ENCODE data around the gene EGFL6. TPM values are rescaled to one million over a fixed set of nuclear protein-coding genes. Genes with fewer than 3 reads are reported as not detected.
"Not testable (repeated sequence)": the region's sequence is repeated elsewhere in the genome, so short reads cannot be mapped to it uniquely, and the experiment has no call there.

Gene EGFL6
- total and polyA plus RNA-seq, 5 experiments from 2014 or later, result not detected

- ATAC-seq (no peak), DNase-seq (no peak)
- POLR2A ChIA-PET, result no interaction called here
- no peak overlapping the region for H3K4me3 Mint-ChIP-seq
- no peaks in the 10 kb centered on the region for H3K36me3 Mint-ChIP-seq
- H3K4me1 Mint-ChIP-seq, result no peaks in the 10 kb centered on the region
- no peaks in the 10 kb centered on the region for H3K27me3 Mint-ChIP-seq
- peaks cover 0 to 4% (median 0%) of the 10 kb centered on the region in 9 donors for H3K9me3 Mint-ChIP-seq
- H3K27ac Mint-ChIP-seq, result no peak overlapping the region
Observed at GRCh38 chrX:13599491-13599890, 30.1 kb downstream of the EGFL6 start.

DNA sequence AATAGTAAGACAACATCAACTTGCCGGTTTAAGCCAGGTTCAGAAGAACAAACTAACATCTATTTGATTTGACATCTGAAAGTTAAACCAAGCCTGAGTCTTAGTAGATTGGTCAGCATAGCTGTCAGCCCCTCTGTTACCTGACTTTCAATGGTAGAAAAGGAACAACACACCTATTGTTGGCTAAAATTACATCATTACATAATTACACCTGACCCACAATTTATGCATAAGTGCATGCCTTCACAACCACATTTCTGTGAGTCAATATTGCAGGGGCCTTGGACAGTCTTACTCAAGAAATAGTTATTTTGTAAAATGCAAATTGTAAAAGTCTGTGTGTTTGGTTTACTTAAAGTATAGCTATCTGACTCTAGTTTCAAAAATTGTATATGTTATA, 36.2 kb downstream of the EGFL6 start:
- Mint-ChIP-seq H3K4me1 (no peaks in the 10 kb centered on the region), H3K36me3 (peaks cover 0 to 3% (median 0%) of the 10 kb centered on the region in 3 donors), H3K27ac (no peak overlapping the region), H3K4me3 (no peak overlapping the region), H3K27me3 (no peaks in the 10 kb centered on the region), H3K9me3 (peaks cover 0 to 4% (median 0%) of the 10 kb centered on the region in 9 donors)
- ATAC-seq (no peak), DNase-seq (no peak)
- POLR2A ChIA-PET, result no interaction called here

GRCh38 chrX:13607331-13607995, 38.1 kb downstream of the EGFL6 start:
- Mint-ChIP-seq H3K36me3 (peaks cover 0 to 3% (median 0%) of the 10 kb centered on the region in 3 donors), H3K9me3 (peaks cover 0 to 2% (median 0%) of the 10 kb centered on the region in 9 donors), H3K4me1 (no peaks in the 10 kb centered on the region), H3K4me3 (no peak overlapping the region), H3K27ac (no peak overlapping the region), H3K27me3 (no peaks in the 10 kb centered on the region)
- POLR2A ChIA-PET, result no interaction called here
- DNase-seq (no peak), ATAC-seq (no peak)

GRCh38 chrX:13607996-13608365, 38.6 kb downstream of the EGFL6 start:
- H3K4me1 Mint-ChIP-seq, result no peaks in the 10 kb centered on the region
- H3K36me3 Mint-ChIP-seq, result peaks cover 0 to 3% (median 0%) of the 10 kb centered on the region in 3 donors
- peaks cover 0 to 2% (median 0%) of the 10 kb centered on the region in 9 donors for H3K9me3 Mint-ChIP-seq
- DNase-seq, result no peak
- no peak for ATAC-seq
- no peak overlapping the region for H3K4me3 Mint-ChIP-seq
- H3K27ac Mint-ChIP-seq, result no peak overlapping the region
- no peaks in the 10 kb centered on the region for H3K27me3 Mint-ChIP-seq
- POLR2A ChIA-PET, result no interaction called here

- Mint-ChIP-seq H3K36me3 (peaks cover 0 to 3% (median 0%) of the 10 kb centered on the region in 3 donors), H3K27me3 (no peaks in the 10 kb centered on the region), H3K4me3 (no peak overlapping the region), H3K27ac (no peak overlapping the region), H3K4me1 (peaks cover 0 to 2% (median 0%) of the 10 kb centered on the region in 4 donors), H3K9me3 (peaks cover 0 to 2% (median 0%) of the 10 kb centered on the region in 9 donors)
- POLR2A ChIA-PET, result no interaction called here
- ATAC-seq (no peak), DNase-seq (no peak)
Observed at GRCh38 chrX:13614154-13614553, 44.8 kb downstream of the EGFL6 start.

DNA sequence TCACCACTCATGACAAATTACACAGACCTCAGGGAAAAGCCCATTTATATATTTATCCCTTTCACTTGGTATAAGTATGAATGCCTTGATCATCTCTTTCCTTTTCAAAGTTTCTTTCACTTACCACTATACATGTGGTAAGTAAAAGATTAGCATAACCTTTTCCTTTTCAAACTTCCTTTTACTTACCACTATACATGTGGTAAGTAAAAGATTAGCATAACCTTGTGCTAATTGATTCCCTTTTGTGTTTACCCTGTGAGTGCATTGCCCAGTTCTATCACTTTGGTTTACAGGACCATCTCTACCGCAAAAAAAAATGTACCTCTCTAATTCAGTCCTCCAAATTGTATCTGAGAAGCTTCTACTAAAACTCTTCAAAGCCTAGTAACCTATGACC, 50.8 kb downstream of the EGFL6 start:
- no peak for ATAC-seq
- Mint-ChIP-seq H3K27ac (peak overlapping the region in 1 of 10 donors; percentile 6), H3K9me3 (peaks cover 0 to 11% (median 0%) of the 10 kb centered on the region in 9 donors), H3K36me3 (no peaks in the 10 kb centered on the region), H3K4me3 (no peak overlapping the region), H3K27me3 (no peaks in the 10 kb centered on the region), H3K4me1 (peaks cover 0 to 2% (median 0%) of the 10 kb centered on the region in 4 donors)
- POLR2A ChIA-PET, result no interaction called here
- DNase-seq, result no peak

GRCh38 chrX:13622401-13622964, 53.1 kb downstream of the EGFL6 start:
- Mint-ChIP-seq H3K9me3 (peaks cover 0 to 11% (median 0%) of the 10 kb centered on the region in 9 donors), H3K27me3 (no peaks in the 10 kb centered on the region), H3K36me3 (no peaks in the 10 kb centered on the region), H3K4me1 (peaks cover 0 to 2% (median 0%) of the 10 kb centered on the region in 4 donors), H3K4me3 (no peak overlapping the region), H3K27ac (no peak overlapping the region)
- POLR2A ChIA-PET, result no interaction called here
- DNase-seq (no peak), ATAC-seq (no peak)

DNA sequence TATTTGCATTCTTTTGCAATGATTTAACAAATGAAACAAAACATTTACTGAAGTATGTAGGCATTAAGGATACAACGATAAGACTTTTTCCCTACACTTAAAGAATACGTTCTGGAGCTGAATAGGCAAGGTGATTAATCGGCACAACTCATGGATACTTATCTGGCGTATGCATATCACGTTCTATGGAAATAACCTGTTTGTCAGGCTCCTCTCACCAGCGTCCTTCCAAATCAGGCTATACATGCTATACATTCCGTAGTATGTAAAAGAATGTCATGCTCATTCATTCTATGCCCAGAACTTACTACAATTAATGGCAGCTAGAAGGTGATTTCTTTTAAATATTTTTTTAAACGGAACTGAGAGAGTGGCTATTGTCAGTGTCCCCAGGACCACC, 57.9 kb downstream of the EGFL6 start:
- no peak for DNase-seq
- H3K27ac Mint-ChIP-seq, result no peak overlapping the region
- H3K27me3 Mint-ChIP-seq, result no peaks in the 10 kb centered on the region
- H3K4me3 Mint-ChIP-seq, result no peak overlapping the region
- POLR2A ChIA-PET, result no interaction called here
- peaks cover 0 to 21% (median 0%) of the 10 kb centered on the region in 9 donors for H3K9me3 Mint-ChIP-seq
- H3K36me3 Mint-ChIP-seq, result peaks cover 0 to 7% (median 6%) of the 10 kb centered on the region in 3 donors
- no peak for ATAC-seq
- H3K4me1 Mint-ChIP-seq, result no peaks in the 10 kb centered on the region

GRCh38 chrX:13637224-13637623, 67.8 kb downstream of the EGFL6 start:
- DNase-seq, H3K4me3 Mint-ChIP-seq, H3K27me3 Mint-ChIP-seq, H3K4me1 Mint-ChIP-seq, POLR2A ChIA-PET, H3K27ac Mint-ChIP-seq, ATAC-seq: not testable (repeated sequence)
- Mint-ChIP-seq H3K9me3 (peaks cover 0 to 38% (median 12%) of the 10 kb centered on the region in 9 donors), H3K36me3 (peaks cover 0 to 25% (median 9%) of the 10 kb centered on the region in 3 donors)

GRCh38 chrX:13638021-13638420, 68.6 kb downstream of the EGFL6 start:
- POLR2A ChIA-PET, result no interaction called here
- Mint-ChIP-seq H3K9me3 (peaks cover 0 to 34% (median 12%) of the 10 kb centered on the region in 9 donors), H3K27me3 (peaks cover 0 to 10% (median 0%) of the 10 kb centered on the region in 5 donors), H3K36me3 (peaks cover 0 to 25% (median 9%) of the 10 kb centered on the region in 3 donors), H3K27ac (no peak overlapping the region), H3K4me3 (no peak overlapping the region), H3K4me1 (peaks cover 0 to 3% (median 0%) of the 10 kb centered on the region in 4 donors)
- ATAC-seq, result no peak
- DNase-seq, result no peak

- ATAC-seq (no peak), DNase-seq (no peak)
- H3K27me3 Mint-ChIP-seq, result peaks cover 0 to 10% (median 0%) of the 10 kb centered on the region in 5 donors
- H3K27ac Mint-ChIP-seq, result no peak overlapping the region
- H3K9me3 Mint-ChIP-seq, result peaks cover 0 to 34% (median 12%) of the 10 kb centered on the region in 9 donors
- H3K4me1 Mint-ChIP-seq, result peaks cover 0 to 3% (median 0%) of the 10 kb centered on the region in 4 donors
- POLR2A ChIA-PET, result no interaction called here
- H3K36me3 Mint-ChIP-seq, result peaks cover 0 to 25% (median 9%) of the 10 kb centered on the region in 3 donors
- no peak overlapping the region for H3K4me3 Mint-ChIP-seq
Observed at GRCh38 chrX:13638826-13639225, 69.4 kb downstream of the EGFL6 start.

- H3K4me3 Mint-ChIP-seq, H3K27me3 Mint-ChIP-seq, ATAC-seq, POLR2A ChIA-PET, H3K4me1 Mint-ChIP-seq, DNase-seq, H3K27ac Mint-ChIP-seq: not testable (repeated sequence)
- H3K36me3 Mint-ChIP-seq, result peaks cover 0 to 14% (median 2%) of the 10 kb centered on the region in 3 donors
- H3K9me3 Mint-ChIP-seq, result peaks cover 0 to 22% (median 4%) of the 10 kb centered on the region in 9 donors
Observed at GRCh38 chrX:13641684-13642083, 72.3 kb downstream of the EGFL6 start.

GRCh38 chrX:13645464-13646153, 76.2 kb downstream of the EGFL6 start:
- POLR2A ChIA-PET, result no interaction called here
- ATAC-seq (no peak), DNase-seq (no peak)
- no peaks in the 10 kb centered on the region for H3K9me3 Mint-ChIP-seq
- peak overlapping the region in 4 of 10 donors; percentile 9 to 84 (median 31) for H3K27ac Mint-ChIP-seq
- H3K27me3 Mint-ChIP-seq, result no peaks in the 10 kb centered on the region
- H3K36me3 Mint-ChIP-seq, result no peaks in the 10 kb centered on the region
- H3K4me3 Mint-ChIP-seq, result no peak overlapping the region
- peaks cover 0 to 5% (median 1%) of the 10 kb centered on the region in 4 donors for H3K4me1 Mint-ChIP-seq
